HG02763 (cell line): Measurements from ENCODE around the gene PROKR1.
"Not testable (repeated sequence)": the region's sequence is repeated elsewhere in the genome, so short reads cannot be mapped to it uniquely, and the experiment has no call there.

Source experiments
- ATAC-seq: cut with Tn5 transposase; IDR thresholded peaks from one replicate; pipeline ENCODE4 v1.9.1; 2021; ENCODE audit warnings: mild to moderate bottlenecking, moderate library complexity; ENCODE audit not compliant: unreplicated experiment

PROKR1 gene

GRCh38 chr2:68643011-68643873 is at the start of gene PROKR1:
Gene PROKR1 (plus strand): TSS chr2:68643579. CDS start chr2:68645822, 2,243 bp downstream.
- ATAC-seq: no peak

GRCh38 chr2:68594041-68594440 is 49.3 kb upstream of the PROKR1 start:
- no peak for ATAC-seq

GRCh38 chr2:68594674-68595492 is 48.5 kb upstream of the PROKR1 start:
- peak; percentile 61 for ATAC-seq

GRCh38 chr2:68595493-68595785 is 47.9 kb upstream of the PROKR1 start:
- not testable (repeated sequence) for ATAC-seq

GRCh38 chr2:68600495-68600894 is 42.9 kb upstream of the PROKR1 start:
- not testable (repeated sequence) for ATAC-seq

- no peak for ATAC-seq
Observed at GRCh38 chr2:68603059-68603458, 40.3 kb upstream of the PROKR1 start.

- ATAC-seq: no peak
Observed at GRCh38 chr2:68604077-68604476, 39.3 kb upstream of the PROKR1 start.

- no peak for ATAC-seq
Observed at GRCh38 chr2:68605939-68606338, 37.4 kb upstream of the PROKR1 start.

- no peak for ATAC-seq
Observed at GRCh38 chr2:68606759-68607158, 36.6 kb upstream of the PROKR1 start.

GRCh38 chr2:68607837-68608236 is 35.5 kb upstream of the PROKR1 start:
- ATAC-seq: no peak

- ATAC-seq: no peak
Observed at GRCh38 chr2:68612765-68613519, 30.4 kb upstream of the PROKR1 start.

- no peak for ATAC-seq
Observed at GRCh38 chr2:68620772-68621171, 22.6 kb upstream of the PROKR1 start.

GRCh38 chr2:68623820-68624219 is 19.6 kb upstream of the PROKR1 start:
- no peak for ATAC-seq

- ATAC-seq: no peak
Observed at GRCh38 chr2:68627615-68628014, 15.8 kb upstream of the PROKR1 start.

- ATAC-seq: no peak
Observed at GRCh38 chr2:68632021-68632420, 11.4 kb upstream of the PROKR1 start.

- no peak for ATAC-seq
Observed at GRCh38 chr2:68637047-68637446, 6.3 kb upstream of the PROKR1 start.

- ATAC-seq: no peak
Observed at GRCh38 chr2:68643874-68644485, 601 bp downstream of the PROKR1 start.

- ATAC-seq: no peak
Observed at GRCh38 chr2:68645523-68645922, 2.1 kb downstream of the PROKR1 start.

GRCh38 chr2:68646303-68646702 is 2.9 kb downstream of the PROKR1 start:
- ATAC-seq: no peak

- no peak for ATAC-seq
Observed at GRCh38 chr2:68650645-68651044, 7.3 kb downstream of the PROKR1 start.

- ATAC-seq: no peak
Observed at GRCh38 chr2:68653034-68653433, 9.7 kb downstream of the PROKR1 start.
